ENCODE data around the gene CRB3.

DNA sequence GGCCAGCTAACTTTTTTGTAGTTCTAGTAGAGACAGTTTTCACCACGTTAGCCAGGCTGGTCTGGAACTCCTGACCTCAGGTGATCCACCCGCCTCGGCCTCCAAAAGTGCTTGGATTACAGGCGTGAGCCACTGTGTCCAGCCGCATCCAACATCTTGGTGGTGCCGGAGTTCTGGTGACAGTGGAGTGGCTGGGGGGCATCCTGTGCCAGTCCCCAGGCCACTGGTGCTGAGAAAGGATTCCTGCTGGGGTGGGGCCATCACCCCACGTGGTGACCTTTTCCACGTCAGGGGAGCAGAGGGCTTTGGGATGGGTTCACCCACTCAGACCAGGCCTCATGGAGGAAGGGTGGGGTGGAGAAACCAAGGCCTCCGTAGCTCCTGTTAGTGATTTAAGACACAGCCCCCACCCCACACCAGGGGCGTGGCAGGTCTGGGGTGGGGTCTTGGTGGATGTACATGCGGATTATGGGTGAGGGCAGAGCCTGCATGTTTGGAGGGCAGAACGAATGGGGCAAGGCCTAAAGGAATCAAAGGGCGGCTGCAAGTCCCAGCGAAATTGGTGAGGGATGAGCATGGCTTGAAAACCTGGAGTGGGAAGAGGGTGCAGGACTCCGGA is 51.0 kb downstream of the CRB3 start:
- TF ChIP-seq, protein P1, sequence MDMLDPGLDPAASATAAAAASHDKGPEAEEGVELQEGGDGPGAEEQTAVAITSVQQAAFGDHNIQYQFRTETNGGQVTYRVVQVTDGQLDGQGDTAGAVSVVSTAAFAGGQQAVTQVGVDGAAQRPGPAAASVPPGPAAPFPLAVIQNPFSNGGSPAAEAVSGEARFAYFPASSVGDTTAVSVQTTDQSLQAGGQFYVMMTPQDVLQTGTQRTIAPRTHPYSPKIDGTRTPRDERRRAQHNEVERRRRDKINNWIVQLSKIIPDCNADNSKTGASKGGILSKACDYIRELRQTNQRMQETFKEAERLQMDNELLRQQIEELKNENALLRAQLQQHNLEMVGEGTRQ (CRISPR knock-in tag; IDR thresholded peaks at IDR 0.05) = no peak
- TF ChIP-seq ELF4 (CRISPR knock-in tag; IDR thresholded peaks at IDR 0.05; ENCODE audit: low read depth) (no peak), TEAD1 (CRISPR knock-in tag; IDR thresholded peaks at IDR 0.05) (no peak), SMAD3 (CRISPR knock-in tag; IDR thresholded peaks at IDR 0.05; ENCODE audit: borderline replicate concordance) (no peak), MYBL2 (CRISPR knock-in tag; IDR thresholded peaks at IDR 0.05) (no peak), ZNF232 (CRISPR knock-in tag; IDR thresholded peaks at IDR 0.05) (no peak), KAT7 (CRISPR knock-in tag; IDR thresholded peaks at IDR 0.05; ENCODE audit: borderline replicate concordance) (no peak)
- TF ChIP-seq, protein P2, sequence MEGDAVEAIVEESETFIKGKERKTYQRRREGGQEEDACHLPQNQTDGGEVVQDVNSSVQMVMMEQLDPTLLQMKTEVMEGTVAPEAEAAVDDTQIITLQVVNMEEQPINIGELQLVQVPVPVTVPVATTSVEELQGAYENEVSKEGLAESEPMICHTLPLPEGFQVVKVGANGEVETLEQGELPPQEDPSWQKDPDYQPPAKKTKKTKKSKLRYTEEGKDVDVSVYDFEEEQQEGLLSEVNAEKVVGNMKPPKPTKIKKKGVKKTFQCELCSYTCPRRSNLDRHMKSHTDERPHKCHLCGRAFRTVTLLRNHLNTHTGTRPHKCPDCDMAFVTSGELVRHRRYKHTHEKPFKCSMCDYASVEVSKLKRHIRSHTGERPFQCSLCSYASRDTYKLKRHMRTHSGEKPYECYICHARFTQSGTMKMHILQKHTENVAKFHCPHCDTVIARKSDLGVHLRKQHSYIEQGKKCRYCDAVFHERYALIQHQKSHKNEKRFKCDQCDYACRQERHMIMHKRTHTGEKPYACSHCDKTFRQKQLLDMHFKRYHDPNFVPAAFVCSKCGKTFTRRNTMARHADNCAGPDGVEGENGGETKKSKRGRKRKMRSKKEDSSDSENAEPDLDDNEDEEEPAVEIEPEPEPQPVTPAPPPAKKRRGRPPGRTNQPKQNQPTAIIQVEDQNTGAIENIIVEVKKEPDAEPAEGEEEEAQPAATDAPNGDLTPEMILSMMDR (IDR thresholded peaks at IDR 0.05) = no peak
- TF ChIP-seq, protein P3, sequence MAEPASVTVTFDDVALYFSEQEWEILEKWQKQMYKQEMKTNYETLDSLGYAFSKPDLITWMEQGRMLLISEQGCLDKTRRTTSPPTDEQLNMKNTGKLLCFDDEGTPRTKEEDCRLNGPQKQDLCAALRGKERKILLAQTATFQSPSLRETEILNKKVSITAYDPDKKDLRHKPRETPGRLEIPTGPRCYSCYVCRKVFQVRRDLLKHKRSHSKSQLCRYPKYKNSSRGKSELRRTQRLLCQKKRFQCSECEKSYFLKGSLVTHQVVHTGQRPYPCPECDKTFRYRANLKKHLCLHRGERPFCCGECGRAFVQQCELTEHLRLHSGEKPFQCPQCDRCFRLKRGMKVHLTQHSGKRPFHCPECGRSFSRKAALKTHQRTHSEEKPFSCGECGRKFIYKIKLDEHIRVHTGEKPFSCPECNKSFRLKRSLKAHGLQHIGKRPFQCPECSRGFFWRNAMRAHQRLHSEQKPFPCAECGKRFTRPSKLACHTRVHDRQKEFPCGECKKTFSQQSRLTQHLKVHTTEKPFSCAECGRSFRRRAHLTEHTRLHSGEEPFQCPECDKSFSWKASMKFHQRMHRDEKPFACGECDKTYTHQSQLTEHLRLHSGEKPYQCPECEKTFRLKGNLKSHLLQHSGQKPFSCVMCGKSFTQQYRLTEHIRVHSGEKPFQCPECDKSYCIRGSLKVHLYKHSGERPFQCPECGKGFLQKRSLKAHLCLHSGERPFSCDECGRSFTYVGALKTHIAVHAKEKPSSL (CRISPR knock-in tag; conservative IDR thresholded peaks at IDR 0.05) = no peak
- TF ChIP-seq, protein P4, sequence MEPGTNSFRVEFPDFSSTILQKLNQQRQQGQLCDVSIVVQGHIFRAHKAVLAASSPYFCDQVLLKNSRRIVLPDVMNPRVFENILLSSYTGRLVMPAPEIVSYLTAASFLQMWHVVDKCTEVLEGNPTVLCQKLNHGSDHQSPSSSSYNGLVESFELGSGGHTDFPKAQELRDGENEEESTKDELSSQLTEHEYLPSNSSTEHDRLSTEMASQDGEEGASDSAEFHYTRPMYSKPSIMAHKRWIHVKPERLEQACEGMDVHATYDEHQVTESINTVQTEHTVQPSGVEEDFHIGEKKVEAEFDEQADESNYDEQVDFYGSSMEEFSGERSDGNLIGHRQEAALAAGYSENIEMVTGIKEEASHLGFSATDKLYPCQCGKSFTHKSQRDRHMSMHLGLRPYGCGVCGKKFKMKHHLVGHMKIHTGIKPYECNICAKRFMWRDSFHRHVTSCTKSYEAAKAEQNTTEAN (CRISPR knock-in tag; IDR thresholded peaks at IDR 0.05) = no peak
- TF ChIP-seq, protein P5, sequence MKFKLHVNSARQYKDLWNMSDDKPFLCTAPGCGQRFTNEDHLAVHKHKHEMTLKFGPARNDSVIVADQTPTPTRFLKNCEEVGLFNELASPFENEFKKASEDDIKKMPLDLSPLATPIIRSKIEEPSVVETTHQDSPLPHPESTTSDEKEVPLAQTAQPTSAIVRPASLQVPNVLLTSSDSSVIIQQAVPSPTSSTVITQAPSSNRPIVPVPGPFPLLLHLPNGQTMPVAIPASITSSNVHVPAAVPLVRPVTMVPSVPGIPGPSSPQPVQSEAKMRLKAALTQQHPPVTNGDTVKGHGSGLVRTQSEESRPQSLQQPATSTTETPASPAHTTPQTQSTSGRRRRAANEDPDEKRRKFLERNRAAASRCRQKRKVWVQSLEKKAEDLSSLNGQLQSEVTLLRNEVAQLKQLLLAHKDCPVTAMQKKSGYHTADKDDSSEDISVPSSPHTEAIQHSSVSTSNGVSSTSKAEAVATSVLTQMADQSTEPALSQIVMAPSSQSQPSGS (CRISPR knock-in tag; IDR thresholded peaks at IDR 0.05; ENCODE audit: borderline replicate concordance, low read depth) = no peak
- TF ChIP-seq, protein P6, sequence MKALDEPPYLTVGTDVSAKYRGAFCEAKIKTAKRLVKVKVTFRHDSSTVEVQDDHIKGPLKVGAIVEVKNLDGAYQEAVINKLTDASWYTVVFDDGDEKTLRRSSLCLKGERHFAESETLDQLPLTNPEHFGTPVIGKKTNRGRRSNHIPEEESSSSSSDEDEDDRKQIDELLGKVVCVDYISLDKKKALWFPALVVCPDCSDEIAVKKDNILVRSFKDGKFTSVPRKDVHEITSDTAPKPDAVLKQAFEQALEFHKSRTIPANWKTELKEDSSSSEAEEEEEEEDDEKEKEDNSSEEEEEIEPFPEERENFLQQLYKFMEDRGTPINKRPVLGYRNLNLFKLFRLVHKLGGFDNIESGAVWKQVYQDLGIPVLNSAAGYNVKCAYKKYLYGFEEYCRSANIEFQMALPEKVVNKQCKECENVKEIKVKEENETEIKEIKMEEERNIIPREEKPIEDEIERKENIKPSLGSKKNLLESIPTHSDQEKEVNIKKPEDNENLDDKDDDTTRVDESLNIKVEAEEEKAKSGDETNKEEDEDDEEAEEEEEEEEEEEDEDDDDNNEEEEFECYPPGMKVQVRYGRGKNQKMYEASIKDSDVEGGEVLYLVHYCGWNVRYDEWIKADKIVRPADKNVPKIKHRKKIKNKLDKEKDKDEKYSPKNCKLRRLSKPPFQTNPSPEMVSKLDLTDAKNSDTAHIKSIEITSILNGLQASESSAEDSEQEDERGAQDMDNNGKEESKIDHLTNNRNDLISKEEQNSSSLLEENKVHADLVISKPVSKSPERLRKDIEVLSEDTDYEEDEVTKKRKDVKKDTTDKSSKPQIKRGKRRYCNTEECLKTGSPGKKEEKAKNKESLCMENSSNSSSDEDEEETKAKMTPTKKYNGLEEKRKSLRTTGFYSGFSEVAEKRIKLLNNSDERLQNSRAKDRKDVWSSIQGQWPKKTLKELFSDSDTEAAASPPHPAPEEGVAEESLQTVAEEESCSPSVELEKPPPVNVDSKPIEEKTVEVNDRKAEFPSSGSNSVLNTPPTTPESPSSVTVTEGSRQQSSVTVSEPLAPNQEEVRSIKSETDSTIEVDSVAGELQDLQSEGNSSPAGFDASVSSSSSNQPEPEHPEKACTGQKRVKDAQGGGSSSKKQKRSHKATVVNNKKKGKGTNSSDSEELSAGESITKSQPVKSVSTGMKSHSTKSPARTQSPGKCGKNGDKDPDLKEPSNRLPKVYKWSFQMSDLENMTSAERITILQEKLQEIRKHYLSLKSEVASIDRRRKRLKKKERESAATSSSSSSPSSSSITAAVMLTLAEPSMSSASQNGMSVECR (CRISPR knock-in tag; IDR thresholded peaks at IDR 0.05; ENCODE audit: borderline replicate concordance) = no peak
